K562 (cell line): Measurements from ENCODE around the gene WDR86. TPM values are rescaled to one million over a fixed set of nuclear protein-coding genes. Genes with fewer than 3 reads are reported as not detected.

Source experiments
- LEF1 ChIP-seq: fragments of 450-650 bp; IDR thresholded peaks from 2 replicates; pipeline ENCODE4 v1.6.1; 2016; ENCODE audit warnings: mild to moderate bottlenecking
- MAFG ChIP-seq: fragments of 450-650 bp; conservative IDR thresholded peaks from 2 replicates; pipeline ENCODE4 v1.6.1; 2016; ENCODE audit warnings: missing genetic modification characterization, missing compliant biosample characterization
- MEF2A ChIP-seq: IDR thresholded peaks from 2 replicates; pipeline ENCODE4 v1.6.1; 2011; ENCODE audit warnings: low read depth, mild to moderate bottlenecking, low read length, moderate library complexity; ENCODE audit not compliant: control insufficient read depth
- NFRKB ChIP-seq: fragments of 450-650 bp; IDR thresholded peaks from 2 replicates; pipeline ENCODE4 v1.6.1; 2016; ENCODE audit warnings: low read depth
- POLR2G ChIP-seq: fragments of 200-400 bp; formaldehyde crosslinking; IDR thresholded peaks from 2 replicates; pipeline ENCODE4 v1.6.1; 2017; ENCODE audit warnings: low read depth, mild to moderate bottlenecking, antibody characterized with exemption, low read length, moderate library complexity
- RB1 ChIP-seq: fragments of 450-650 bp; IDR thresholded peaks from 2 replicates; pipeline ENCODE4 v1.6.1; 2017; ENCODE audit warnings: low read depth, mild to moderate bottlenecking
- RBFOX2 ChIP-seq: fragments of 200-400 bp; formaldehyde crosslinking; IDR thresholded peaks from 2 replicates; pipeline ENCODE4 v1.6.1; 2017; ENCODE audit warnings: low read depth, mild to moderate bottlenecking, low read length, moderate library complexity
- TEAD1 ChIP-seq, 2 experiments: fragments of 450-650 bp in 1 of 2; sonication (generic) in 1 of 2; formaldehyde crosslinking; IDR thresholded peaks; 2 replicates each; pipeline versions ENCODE4 v1.4.0 to v1.8.0; 2020 to 2022; ENCODE audit warnings: mild to moderate bottlenecking in 2 of 2, missing genetic modification reagents in 1 of 2
- TSC22D4 ChIP-seq: fragments of 450-650 bp; IDR thresholded peaks from 2 replicates; pipeline ENCODE4 v1.6.1; 2016; ENCODE audit warnings: missing genetic modification characterization, missing biosample characterization, control low read depth
- YY1 ChIP-seq, 3 experiments: IDR thresholded peaks; 2 replicates each; pipeline ENCODE4 v1.6.1; 2011; ENCODE audit warnings: low read length in 2 of 3, mild to moderate bottlenecking in 2 of 3, moderate library complexity in 2 of 3, borderline replicate concordance in 1 of 3, control low read depth in 1 of 3, low read depth in 1 of 3; ENCODE audit not compliant: insufficient read depth in 3 of 3, insufficient replicate concordance in 2 of 3, control insufficient read depth in 1 of 3, insufficient read length in 1 of 3; ENCODE audit errors: extremely low read depth in 1 of 3
- ZNF3 ChIP-seq: fragments of 250-450 bp; sonication (Bioruptor Pico); IDR thresholded peaks from 2 replicates; pipeline ENCODE4 v1.5.0; 2021; ENCODE audit warnings: mild to moderate bottlenecking, moderate library complexity
- ZNF316 ChIP-seq: fragments of 450-650 bp; IDR thresholded peaks from 2 replicates; pipeline ENCODE4 v1.6.1; 2016
- ZNF77 ChIP-seq: fragments of 250-450 bp; sonication (Bioruptor Pico); IDR thresholded peaks from 2 replicates; pipeline ENCODE4 v1.5.0; 2020
- polyA plus RNA-seq, 8 experiments: library from polyadenylated mRNA; depleted of rRNA in 4 of 8; stranded (reverse) in 5 of 8; unstranded in 3 of 8; fragments of >200 nt; fragmentation: Nextera tagmentation in 2 of 8; fragmentation: Illumina TruSeq in 1 of 8; extraction: Ambion mirVana in 2 of 8; extraction: Trizol in 1 of 8; gene quantifications; 2 replicates each; pipeline versions ENCODE4 v1.2.1 to v1.2.3, GENCODE V29; 2011 to 2014; ENCODE audit warnings: inconsistent platforms in 1 of 8, missing spikeins in 1 of 8
- total RNA-seq, 7 experiments: library from RNA; depleted of rRNA in 6 of 7; stranded (reverse); fragments of >200 nt in 6 of 7; fragmentation: Illumina TruSeq in 2 of 7; extraction: Trizol in 2 of 7; gene quantifications; 2 replicates each; pipeline versions ENCODE4 v1.2.1 to v1.2.3, GENCODE V29; 2011 to 2021; ENCODE audit warnings: low replicate concordance in 1 of 7
- TF ChIP-seq, protein P1 (sequence below): fragments of 450-650 bp; IDR thresholded peaks from 2 replicates; pipeline ENCODE4 v1.6.1; 2016
- TF ChIP-seq, protein P2 (sequence below): sonication (generic); formaldehyde crosslinking; IDR thresholded peaks from 2 replicates; pipeline ENCODE4 v1.8.0; 2022; ENCODE audit warnings: missing genetic modification reagents, mild to moderate bottlenecking, borderline replicate concordance
- TF ChIP-seq, protein P3 (sequence below), 2 experiments: fragments of 450-650 bp; IDR thresholded peaks; 2 replicates each; pipeline ENCODE4 v1.6.1; 2018; ENCODE audit warnings: mild to moderate bottlenecking in 2 of 2, low read depth in 1 of 2; ENCODE audit not compliant: partially characterized antibody in 2 of 2
- TF ChIP-seq, protein P4 (sequence below): fragments of 450-650 bp; IDR thresholded peaks from 2 replicates; pipeline ENCODE4 v1.6.1; 2017; ENCODE audit warnings: antibody characterized with exemption, mild to moderate bottlenecking

WDR86 gene
- total and polyA plus RNA-seq, 9 of the 15 experiments (the other 6 are each of a cell fraction or from before 2014, with no cell fraction given) = 0.24 TPM; not detected in 8

DNA sequence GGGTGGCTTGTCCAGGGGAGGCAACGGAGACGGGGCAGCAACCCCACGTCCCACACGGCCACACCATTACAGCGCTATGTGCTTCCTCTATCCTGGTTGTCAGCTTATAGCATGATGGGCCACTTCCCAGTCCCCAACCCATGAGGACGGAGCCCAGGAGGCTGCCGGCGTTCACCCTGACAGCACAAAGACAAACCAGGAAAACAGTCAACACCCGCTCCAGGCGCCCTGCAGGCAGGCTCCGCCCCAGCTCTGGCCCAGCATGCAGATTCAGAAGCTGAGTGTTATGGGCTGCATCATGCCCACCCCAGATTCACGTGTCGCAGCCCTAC lies 14.8 kb downstream of the WDR86 start (continued):
- TF ChIP-seq POLR2G (peak; percentile 46; the same call in 1 of the 2 replicates), TEAD1 (CRISPR knock-in tag; IDR thresholded peaks at IDR 0.05) (no peak), LEF1 (no peak), MAFG (no peak), NFRKB (peak; percentile 52; the same call in 1 of the 2 replicates), ZNF77 (CRISPR knock-in tag) (no peak), YY1 (IDR thresholded peaks at IDR 0.05; ENCODE audit: borderline replicate concordance in 1 of 3, control insufficient read depth in 1 of 3, extremely low read depth in 1 of 3, insufficient read depth in 3 of 3, insufficient read length in 1 of 3, insufficient replicate concordance in 2 of 3, low read depth in 1 of 3, low read length in 2 of 3) (peak in 1 of 3 experiments; percentile 3), MEF2A (no peak), ZNF316 (peak; percentile 27; the same call in 1 of the 2 replicates), ZNF3 (no peak), TSC22D4 (no peak), RB1 (0 out of 2 replicates have a peak, but pooled peaks have one; percentile 20), RBFOX2 (peak; percentile 46)
- TF ChIP-seq, protein P1, sequence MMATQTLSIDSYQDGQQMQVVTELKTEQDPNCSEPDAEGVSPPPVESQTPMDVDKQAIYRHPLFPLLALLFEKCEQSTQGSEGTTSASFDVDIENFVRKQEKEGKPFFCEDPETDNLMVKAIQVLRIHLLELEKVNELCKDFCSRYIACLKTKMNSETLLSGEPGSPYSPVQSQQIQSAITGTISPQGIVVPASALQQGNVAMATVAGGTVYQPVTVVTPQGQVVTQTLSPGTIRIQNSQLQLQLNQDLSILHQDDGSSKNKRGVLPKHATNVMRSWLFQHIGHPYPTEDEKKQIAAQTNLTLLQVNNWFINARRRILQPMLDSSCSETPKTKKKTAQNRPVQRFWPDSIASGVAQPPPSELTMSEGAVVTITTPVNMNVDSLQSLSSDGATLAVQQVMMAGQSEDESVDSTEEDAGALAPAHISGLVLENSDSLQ = 0 out of 2 replicates have a peak, but pooled peaks have one; percentile 23
- TF ChIP-seq, protein P2, sequence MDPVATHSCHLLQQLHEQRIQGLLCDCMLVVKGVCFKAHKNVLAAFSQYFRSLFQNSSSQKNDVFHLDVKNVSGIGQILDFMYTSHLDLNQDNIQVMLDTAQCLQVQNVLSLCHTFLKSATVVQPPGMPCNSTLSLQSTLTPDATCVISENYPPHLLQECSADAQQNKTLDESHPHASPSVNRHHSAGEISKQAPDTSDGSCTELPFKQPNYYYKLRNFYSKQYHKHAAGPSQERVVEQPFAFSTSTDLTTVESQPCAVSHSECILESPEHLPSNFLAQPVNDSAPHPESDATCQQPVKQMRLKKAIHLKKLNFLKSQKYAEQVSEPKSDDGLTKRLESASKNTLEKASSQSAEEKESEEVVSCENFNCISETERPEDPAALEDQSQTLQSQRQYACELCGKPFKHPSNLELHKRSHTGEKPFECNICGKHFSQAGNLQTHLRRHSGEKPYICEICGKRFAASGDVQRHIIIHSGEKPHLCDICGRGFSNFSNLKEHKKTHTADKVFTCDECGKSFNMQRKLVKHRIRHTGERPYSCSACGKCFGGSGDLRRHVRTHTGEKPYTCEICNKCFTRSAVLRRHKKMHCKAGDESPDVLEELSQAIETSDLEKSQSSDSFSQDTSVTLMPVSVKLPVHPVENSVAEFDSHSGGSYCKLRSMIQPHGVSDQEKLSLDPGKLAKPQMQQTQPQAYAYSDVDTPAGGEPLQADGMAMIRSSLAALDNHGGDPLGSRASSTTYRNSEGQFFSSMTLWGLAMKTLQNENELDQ = no peak
- TF ChIP-seq, protein P3, sequence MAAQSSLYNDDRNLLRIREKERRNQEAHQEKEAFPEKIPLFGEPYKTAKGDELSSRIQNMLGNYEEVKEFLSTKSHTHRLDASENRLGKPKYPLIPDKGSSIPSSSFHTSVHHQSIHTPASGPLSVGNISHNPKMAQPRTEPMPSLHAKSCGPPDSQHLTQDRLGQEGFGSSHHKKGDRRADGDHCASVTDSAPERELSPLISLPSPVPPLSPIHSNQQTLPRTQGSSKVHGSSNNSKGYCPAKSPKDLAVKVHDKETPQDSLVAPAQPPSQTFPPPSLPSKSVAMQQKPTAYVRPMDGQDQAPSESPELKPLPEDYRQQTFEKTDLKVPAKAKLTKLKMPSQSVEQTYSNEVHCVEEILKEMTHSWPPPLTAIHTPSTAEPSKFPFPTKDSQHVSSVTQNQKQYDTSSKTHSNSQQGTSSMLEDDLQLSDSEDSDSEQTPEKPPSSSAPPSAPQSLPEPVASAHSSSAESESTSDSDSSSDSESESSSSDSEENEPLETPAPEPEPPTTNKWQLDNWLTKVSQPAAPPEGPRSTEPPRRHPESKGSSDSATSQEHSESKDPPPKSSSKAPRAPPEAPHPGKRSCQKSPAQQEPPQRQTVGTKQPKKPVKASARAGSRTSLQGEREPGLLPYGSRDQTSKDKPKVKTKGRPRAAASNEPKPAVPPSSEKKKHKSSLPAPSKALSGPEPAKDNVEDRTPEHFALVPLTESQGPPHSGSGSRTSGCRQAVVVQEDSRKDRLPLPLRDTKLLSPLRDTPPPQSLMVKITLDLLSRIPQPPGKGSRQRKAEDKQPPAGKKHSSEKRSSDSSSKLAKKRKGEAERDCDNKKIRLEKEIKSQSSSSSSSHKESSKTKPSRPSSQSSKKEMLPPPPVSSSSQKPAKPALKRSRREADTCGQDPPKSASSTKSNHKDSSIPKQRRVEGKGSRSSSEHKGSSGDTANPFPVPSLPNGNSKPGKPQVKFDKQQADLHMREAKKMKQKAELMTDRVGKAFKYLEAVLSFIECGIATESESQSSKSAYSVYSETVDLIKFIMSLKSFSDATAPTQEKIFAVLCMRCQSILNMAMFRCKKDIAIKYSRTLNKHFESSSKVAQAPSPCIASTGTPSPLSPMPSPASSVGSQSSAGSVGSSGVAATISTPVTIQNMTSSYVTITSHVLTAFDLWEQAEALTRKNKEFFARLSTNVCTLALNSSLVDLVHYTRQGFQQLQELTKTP (IDR thresholded peaks at IDR 0.05; ENCODE audit: low read depth in 1 of 2, partially characterized antibody in 2 of 2) = no peak
- TF ChIP-seq, protein P4, sequence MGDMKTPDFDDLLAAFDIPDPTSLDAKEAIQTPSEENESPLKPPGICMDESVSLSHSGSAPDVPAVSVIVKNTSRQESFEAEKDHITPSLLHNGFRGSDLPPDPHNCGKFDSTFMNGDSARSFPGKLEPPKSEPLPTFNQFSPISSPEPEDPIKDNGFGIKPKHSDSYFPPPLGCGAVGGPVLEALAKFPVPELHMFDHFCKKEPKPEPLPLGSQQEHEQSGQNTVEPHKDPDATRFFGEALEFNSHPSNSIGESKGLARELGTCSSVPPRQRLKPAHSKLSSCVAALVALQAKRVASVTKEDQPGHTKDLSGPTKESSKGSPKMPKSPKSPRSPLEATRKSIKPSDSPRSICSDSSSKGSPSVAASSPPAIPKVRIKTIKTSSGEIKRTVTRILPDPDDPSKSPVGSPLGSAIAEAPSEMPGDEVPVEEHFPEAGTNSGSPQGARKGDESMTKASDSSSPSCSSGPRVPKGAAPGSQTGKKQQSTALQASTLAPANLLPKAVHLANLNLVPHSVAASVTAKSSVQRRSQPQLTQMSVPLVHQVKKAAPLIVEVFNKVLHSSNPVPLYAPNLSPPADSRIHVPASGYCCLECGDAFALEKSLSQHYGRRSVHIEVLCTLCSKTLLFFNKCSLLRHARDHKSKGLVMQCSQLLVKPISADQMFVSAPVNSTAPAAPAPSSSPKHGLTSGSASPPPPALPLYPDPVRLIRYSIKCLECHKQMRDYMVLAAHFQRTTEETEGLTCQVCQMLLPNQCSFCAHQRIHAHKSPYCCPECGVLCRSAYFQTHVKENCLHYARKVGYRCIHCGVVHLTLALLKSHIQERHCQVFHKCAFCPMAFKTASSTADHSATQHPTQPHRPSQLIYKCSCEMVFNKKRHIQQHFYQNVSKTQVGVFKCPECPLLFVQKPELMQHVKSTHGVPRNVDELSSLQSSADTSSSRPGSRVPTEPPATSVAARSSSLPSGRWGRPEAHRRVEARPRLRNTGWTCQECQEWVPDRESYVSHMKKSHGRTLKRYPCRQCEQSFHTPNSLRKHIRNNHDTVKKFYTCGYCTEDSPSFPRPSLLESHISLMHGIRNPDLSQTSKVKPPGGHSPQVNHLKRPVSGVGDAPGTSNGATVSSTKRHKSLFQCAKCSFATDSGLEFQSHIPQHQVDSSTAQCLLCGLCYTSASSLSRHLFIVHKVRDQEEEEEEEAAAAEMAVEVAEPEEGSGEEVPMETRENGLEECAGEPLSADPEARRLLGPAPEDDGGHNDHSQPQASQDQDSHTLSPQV = peak; percentile 20; the same call in 1 of the 2 replicates
